Esophagus squamous epithelium (tissue), 4 donors: Measurements from ENCODE around the gene ABLIM3.

Experiments used
- CTCF ChIP-seq, 6 experiments: fragments of 450-650 bp in 4 of 6; fragments of 200-600 bp in 2 of 6; sonication (generic) in 2 of 6; IDR thresholded peaks; one replicate each; pipeline ENCODE4 v1.5.1; 2016 to 2019; ENCODE audit warnings: antibody characterized with exemption in 6 of 6, mild to moderate bottlenecking in 4 of 6, moderate library complexity in 4 of 6
- POLR2A ChIP-seq, 4 donors: fragments of 450-650 bp; IDR thresholded peaks; one replicate each; pipeline ENCODE4 v1.6.1; 2017; ENCODE audit warnings: antibody characterized with exemption in 4 of 4, mild to moderate bottlenecking in 4 of 4, moderate library complexity in 3 of 4

- TF ChIP-seq CTCF (IDR thresholded peaks at IDR 0.05) (no peak), POLR2A (IDR thresholded peaks at IDR 0.05) (no peak)
Observed at GRCh38 chr5:149284501-149284900, 143.2 kb downstream of the ABLIM3 start.
